Upper lobe of left lung (tissue), 4 donors: Measurements from ENCODE around the gene EBF3.

Source experiments
- EP300 ChIP-seq, 4 donors: sonication (generic); formaldehyde crosslinking; IDR thresholded peaks; one replicate each; pipeline ENCODE4 v1.5.1; 2017; ENCODE audit warnings: antibody characterized with exemption in 4 of 4, control low read depth in 2 of 4
- POLR2A ChIP-seq, 4 donors: fragments of 450-650 bp; IDR thresholded peaks; one replicate each; pipeline ENCODE4 v1.5.1; 2016 to 2017; ENCODE audit warnings: antibody characterized with exemption in 4 of 4, mild to moderate bottlenecking in 2 of 4
- POLR2AphosphoS5 ChIP-seq, 2 donors: sonication (generic); formaldehyde crosslinking; IDR thresholded peaks; one replicate each; pipeline ENCODE4 v1.5.1; 2017; ENCODE audit warnings: antibody characterized with exemption in 2 of 2
- TF ChIP-seq, protein P1 (sequence below), 6 experiments: fragments of 450-650 bp in 4 of 6; fragments of 200-600 bp in 2 of 6; sonication (generic) in 2 of 6; IDR thresholded peaks; one replicate each; pipeline ENCODE4 v1.5.1; 2016 to 2019; ENCODE audit warnings: antibody characterized with exemption in 6 of 6

- no peak for TF ChIP-seq POLR2A (IDR thresholded peaks at IDR 0.05)
- TF ChIP-seq, protein P1, sequence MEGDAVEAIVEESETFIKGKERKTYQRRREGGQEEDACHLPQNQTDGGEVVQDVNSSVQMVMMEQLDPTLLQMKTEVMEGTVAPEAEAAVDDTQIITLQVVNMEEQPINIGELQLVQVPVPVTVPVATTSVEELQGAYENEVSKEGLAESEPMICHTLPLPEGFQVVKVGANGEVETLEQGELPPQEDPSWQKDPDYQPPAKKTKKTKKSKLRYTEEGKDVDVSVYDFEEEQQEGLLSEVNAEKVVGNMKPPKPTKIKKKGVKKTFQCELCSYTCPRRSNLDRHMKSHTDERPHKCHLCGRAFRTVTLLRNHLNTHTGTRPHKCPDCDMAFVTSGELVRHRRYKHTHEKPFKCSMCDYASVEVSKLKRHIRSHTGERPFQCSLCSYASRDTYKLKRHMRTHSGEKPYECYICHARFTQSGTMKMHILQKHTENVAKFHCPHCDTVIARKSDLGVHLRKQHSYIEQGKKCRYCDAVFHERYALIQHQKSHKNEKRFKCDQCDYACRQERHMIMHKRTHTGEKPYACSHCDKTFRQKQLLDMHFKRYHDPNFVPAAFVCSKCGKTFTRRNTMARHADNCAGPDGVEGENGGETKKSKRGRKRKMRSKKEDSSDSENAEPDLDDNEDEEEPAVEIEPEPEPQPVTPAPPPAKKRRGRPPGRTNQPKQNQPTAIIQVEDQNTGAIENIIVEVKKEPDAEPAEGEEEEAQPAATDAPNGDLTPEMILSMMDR (IDR thresholded peaks at IDR 0.05) = no peak
- no peak for TF ChIP-seq EP300 (IDR thresholded peaks at IDR 0.05)
- TF ChIP-seq POLR2AphosphoS5 (IDR thresholded peaks at IDR 0.05) = no peak
These were observed 143.6 kb downstream of the EBF3 start for GRCh38 chr10:129820451-129820850.
